ENCODE measurements around the gene RSRC1.

- TF ChIP-seq CTCF (conservative IDR thresholded peaks at IDR 0.05): no peak
- no peak for TF ChIP-seq EZH2 (IDR thresholded peaks at IDR 0.05; ENCODE audit: low read depth)
These were observed 123.9 kb downstream of the RSRC1 start for GRCh38 chr3:158233791-158234190.

Data from PC-9 (cell line).